GM18505 (cell line): Measurements from ENCODE around the gene C6orf62.

ENCODE experiments used
- ATAC-seq: cut with Tn5 transposase; IDR thresholded peaks from one replicate; pipeline ENCODE4 v1.9.1; 2021; ENCODE audit not compliant: unreplicated experiment
- POLR2A ChIP-seq: IDR thresholded peaks from 4 replicates; pipeline ENCODE4 v1.6.1; 2011; ENCODE audit warnings: borderline replicate concordance; ENCODE audit not compliant: insufficient read depth, insufficient read length; ENCODE audit errors: extremely low read depth

C6orf62 gene

DNA sequence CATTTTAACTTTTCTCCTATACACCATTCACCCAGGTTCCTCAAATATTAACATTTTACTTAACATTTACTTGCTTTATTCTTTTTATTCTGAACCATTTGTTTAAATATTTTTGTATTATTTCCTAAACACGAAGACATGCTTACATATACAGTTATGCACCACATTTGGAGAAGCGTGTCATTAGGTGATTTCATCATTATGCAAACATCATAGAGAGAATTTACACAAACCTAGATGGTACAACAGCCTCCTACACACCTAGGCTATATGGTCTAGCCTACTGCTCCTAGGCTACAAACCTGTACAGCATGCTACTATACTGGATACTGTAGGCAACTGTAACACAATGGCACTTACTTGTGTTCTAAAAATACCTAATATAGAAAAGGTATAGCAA is 58.8 kb downstream of the C6orf62 start:
- no peak for TF ChIP-seq POLR2A
- ATAC-seq: no peak

GRCh38 chr6:24659561-24659960 is 59.4 kb downstream of the C6orf62 start:
- ATAC-seq: no peak

DNA sequence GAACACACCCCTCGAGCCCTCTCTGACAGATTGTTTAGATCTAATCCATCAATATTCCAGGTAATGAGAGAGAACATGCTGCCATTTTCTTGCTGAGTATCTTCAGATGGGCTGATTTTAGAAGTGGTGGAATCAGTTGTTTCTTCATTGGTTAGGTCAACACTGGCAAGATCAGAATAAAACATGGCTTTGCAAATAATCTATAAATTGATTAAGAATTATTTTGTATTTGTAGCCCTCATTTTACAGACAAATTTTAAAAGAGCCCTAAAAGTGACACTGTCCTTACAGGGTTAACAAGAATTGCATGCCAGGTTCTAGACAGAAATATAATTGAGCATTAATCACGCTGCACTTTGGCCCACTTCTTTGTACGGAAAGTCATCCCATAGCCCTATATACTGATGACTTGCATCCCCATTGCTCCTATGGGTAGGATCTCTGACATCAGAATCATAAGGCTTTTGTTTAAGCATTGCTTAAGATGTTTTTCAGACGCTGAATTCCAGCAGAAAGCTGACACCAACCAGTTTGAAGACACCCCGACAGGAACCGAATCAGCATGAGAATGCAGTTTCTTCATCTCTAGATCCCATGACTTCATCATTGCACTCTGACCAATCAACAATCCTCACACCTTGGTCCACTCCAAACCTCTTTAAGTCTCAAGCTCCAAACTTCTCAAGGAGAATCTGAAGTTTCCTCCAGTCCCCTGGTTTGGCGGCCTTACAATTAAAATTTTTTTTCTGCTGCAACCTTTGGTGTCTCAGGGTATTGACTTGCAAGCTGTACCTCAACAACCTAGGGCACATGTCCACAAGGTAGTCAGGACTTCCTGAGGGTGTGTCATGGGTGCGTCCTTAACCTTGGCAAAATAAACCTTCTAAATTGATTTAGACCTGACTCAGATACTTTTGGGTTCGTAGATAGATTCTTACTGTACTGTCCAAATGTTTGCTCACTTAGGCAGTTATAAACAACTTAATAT is 60.1 kb downstream of the C6orf62 start:
- no peak for ATAC-seq
- TF ChIP-seq POLR2A: no peak

More at GRCh38 chr6:24659561-24659960, 59.4 kb downstream of the C6orf62 start:
- TF ChIP-seq POLR2A: no peak

- no peak for TF ChIP-seq POLR2A
- ATAC-seq: no peak
Measured at GRCh38 chr6:24655215-24655614, 63.7 kb downstream of the C6orf62 start.
